ENCODE measurements around the gene LDLRAD4.

DNA sequence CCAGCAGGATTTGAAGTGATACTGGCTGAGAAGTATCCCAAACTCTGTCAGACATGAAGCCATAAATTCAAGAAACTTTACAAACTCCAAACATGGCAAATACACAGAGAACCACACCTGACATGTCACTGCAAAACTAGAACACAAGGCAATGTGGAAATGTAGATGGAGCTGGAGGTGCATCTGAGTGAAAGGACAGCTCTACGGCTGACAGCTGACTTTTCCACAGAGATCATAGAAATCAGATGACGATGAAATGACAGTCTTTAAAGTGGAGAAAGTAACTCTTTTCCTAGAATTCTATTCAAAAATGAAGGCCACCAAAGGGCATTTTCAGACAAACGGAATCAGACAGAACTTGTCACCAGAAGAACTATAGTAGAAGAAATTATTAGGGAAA, 97.5 kb downstream of the LDLRAD4 start:
- TF ChIP-seq, protein P1, sequence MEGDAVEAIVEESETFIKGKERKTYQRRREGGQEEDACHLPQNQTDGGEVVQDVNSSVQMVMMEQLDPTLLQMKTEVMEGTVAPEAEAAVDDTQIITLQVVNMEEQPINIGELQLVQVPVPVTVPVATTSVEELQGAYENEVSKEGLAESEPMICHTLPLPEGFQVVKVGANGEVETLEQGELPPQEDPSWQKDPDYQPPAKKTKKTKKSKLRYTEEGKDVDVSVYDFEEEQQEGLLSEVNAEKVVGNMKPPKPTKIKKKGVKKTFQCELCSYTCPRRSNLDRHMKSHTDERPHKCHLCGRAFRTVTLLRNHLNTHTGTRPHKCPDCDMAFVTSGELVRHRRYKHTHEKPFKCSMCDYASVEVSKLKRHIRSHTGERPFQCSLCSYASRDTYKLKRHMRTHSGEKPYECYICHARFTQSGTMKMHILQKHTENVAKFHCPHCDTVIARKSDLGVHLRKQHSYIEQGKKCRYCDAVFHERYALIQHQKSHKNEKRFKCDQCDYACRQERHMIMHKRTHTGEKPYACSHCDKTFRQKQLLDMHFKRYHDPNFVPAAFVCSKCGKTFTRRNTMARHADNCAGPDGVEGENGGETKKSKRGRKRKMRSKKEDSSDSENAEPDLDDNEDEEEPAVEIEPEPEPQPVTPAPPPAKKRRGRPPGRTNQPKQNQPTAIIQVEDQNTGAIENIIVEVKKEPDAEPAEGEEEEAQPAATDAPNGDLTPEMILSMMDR (IDR thresholded peaks at IDR 0.05; ENCODE audit: insufficient read depth, low read length, poor library complexity, severe bottlenecking): no peak
- TF ChIP-seq EZH2phosphoT487 (conservative IDR thresholded peaks at IDR 0.05; ENCODE audit: low read length): no peak

All from SU-DHL-6 (cell line).